H1 (cell line): ENCODE data around the gene SLIT3.

ENCODE experiments used
- ATF3 ChIP-seq: IDR thresholded peaks from 2 replicates; pipeline ENCODE4 v1.6.1; 2011; ENCODE audit warnings: low read depth, mild to moderate bottlenecking, low read length; ENCODE audit not compliant: insufficient read depth
- CBX5 ChIP-seq: fragments of 300-800, 300-1000 bp; sonication (generic); IDR thresholded peaks from 2 replicates; pipeline ENCODE4 v1.7.1; 2016; ENCODE audit warnings: antibody characterized with exemption, low read length, low read depth
- CTCF ChIP-seq, 3 experiments: IDR thresholded peaks; 1 replicate in 2 of 3; 2 replicates in 1 of 3; pipeline versions ENCODE4 v1.5.1 to v1.6.1; 2011; ENCODE audit warnings: low read length in 3 of 3, mild to moderate bottlenecking in 3 of 3, inconsistent platforms in 2 of 3, low read depth in 1 of 3, moderate library complexity in 1 of 3; ENCODE audit not compliant: insufficient read depth in 1 of 3; ENCODE audit errors: control extremely low read depth in 1 of 3
- GABPA ChIP-seq: IDR thresholded peaks from 2 replicates; pipeline ENCODE4 v1.6.1; 2011; ENCODE audit warnings: mild to moderate bottlenecking, low read length, moderate library complexity, borderline replicate concordance; ENCODE audit not compliant: insufficient read depth
- POLR2A ChIP-seq, 2 experiments: IDR thresholded peaks; 1 replicate in 1 of 2; 2 replicates in 1 of 2; pipeline ENCODE4 v1.6.1; 2011; ENCODE audit warnings: low read depth in 2 of 2, low read length in 2 of 2, mild to moderate bottlenecking in 2 of 2; ENCODE audit errors: control extremely low read depth in 1 of 2
- POLR2AphosphoS5 ChIP-seq: IDR thresholded peaks from 2 replicates; pipeline ENCODE4 v1.6.1; 2011; ENCODE audit warnings: low read depth, low read length
- SRF ChIP-seq: IDR thresholded peaks from 2 replicates; pipeline ENCODE4 v1.6.1; 2011; ENCODE audit warnings: mild to moderate bottlenecking, low read depth, low read length, moderate library complexity
- TAF1 ChIP-seq: IDR thresholded peaks from 2 replicates; pipeline ENCODE4 v1.6.1; 2011; ENCODE audit warnings: mild to moderate bottlenecking, low read depth, low read length

GRCh38 chr5:168724227-168724626 is 576.7 kb downstream of the SLIT3 start:
- TF ChIP-seq POLR2AphosphoS5 (no peak), CTCF (IDR thresholded peaks at IDR 0.05; ENCODE audit: control extremely low read depth in 1 of 3, insufficient read depth in 1 of 3, low read depth in 1 of 3, low read length in 3 of 3) (no peak), POLR2A (IDR thresholded peaks at IDR 0.05; ENCODE audit: control extremely low read depth in 1 of 2, low read depth in 2 of 2, low read length in 2 of 2) (no peak), SRF (no peak), CBX5 (no peak), TAF1 (no peak), ATF3 (no peak), GABPA (no peak)
